ENCODE data around the gene MRPL38. TPM values are rescaled to one million over a fixed set of nuclear protein-coding genes. Genes with fewer than 3 reads are reported as not detected.

Gene MRPL38
- total RNA-seq, 2 donors from 2014 or later, result 88.6 to 190 TPM

- H3K27ac ChIP-seq, result no peak overlapping the region
- H3K27me3 ChIP-seq, result no peaks in the 10 kb centered on the region
- H3K4me1 ChIP-seq, result no peaks in the 10 kb centered on the region
- H3K36me3 ChIP-seq, result no peaks in the 10 kb centered on the region
- no peak overlapping the region for H3K4me3 ChIP-seq
- H3K9me3 ChIP-seq, result no peaks in the 10 kb centered on the region
- intact Hi-C loops (cut with DNase I), result no loop called here
- no peak for DNase-seq
- TF ChIP-seq, protein P1, sequence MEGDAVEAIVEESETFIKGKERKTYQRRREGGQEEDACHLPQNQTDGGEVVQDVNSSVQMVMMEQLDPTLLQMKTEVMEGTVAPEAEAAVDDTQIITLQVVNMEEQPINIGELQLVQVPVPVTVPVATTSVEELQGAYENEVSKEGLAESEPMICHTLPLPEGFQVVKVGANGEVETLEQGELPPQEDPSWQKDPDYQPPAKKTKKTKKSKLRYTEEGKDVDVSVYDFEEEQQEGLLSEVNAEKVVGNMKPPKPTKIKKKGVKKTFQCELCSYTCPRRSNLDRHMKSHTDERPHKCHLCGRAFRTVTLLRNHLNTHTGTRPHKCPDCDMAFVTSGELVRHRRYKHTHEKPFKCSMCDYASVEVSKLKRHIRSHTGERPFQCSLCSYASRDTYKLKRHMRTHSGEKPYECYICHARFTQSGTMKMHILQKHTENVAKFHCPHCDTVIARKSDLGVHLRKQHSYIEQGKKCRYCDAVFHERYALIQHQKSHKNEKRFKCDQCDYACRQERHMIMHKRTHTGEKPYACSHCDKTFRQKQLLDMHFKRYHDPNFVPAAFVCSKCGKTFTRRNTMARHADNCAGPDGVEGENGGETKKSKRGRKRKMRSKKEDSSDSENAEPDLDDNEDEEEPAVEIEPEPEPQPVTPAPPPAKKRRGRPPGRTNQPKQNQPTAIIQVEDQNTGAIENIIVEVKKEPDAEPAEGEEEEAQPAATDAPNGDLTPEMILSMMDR (IDR thresholded peaks at IDR 0.05), result no peak
- H3K9ac ChIP-seq (ENCODE audit: low read depth in 2 of 2, low read length in 2 of 2), result no peak overlapping the region
These were observed 9.0 kb upstream of the MRPL38 start for GRCh38 chr17:75913537-75914210.

DNA sequence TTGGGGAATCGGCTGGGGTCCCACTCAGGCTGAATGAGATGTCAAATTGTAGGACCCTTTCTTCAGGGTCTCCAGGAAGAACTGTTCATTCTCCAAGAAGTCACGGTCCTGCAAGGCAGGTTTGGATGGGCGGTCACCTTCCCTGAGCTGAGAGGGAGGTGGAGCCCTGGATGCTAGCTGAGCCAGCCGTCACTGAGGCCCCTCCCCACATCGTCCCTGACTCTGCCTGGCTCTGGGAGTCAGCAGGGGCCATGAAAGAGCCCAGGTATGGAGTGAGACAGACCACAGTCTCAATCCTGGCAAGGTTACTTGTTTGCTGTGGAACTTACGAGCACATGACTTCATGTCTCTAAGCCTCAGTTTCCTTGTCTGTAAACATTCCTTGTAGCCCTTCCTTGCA is 6.0 kb upstream of the MRPL38 start:
- H3K36me3 ChIP-seq, result no peaks in the 10 kb centered on the region
- no peaks in the 10 kb centered on the region for H3K4me1 ChIP-seq
- no peaks in the 10 kb centered on the region for H3K9me3 ChIP-seq
- intact Hi-C loops (cut with DNase I), result no loop called here
- no peak for DNase-seq
- no peak overlapping the region for H3K4me3 ChIP-seq
- TF ChIP-seq, protein P1 (IDR thresholded peaks at IDR 0.05), result no peak
- no peak overlapping the region for H3K9ac ChIP-seq (ENCODE audit: low read depth in 2 of 2, low read length in 2 of 2)
- H3K27me3 ChIP-seq, result no peaks in the 10 kb centered on the region
- no peak overlapping the region for H3K27ac ChIP-seq

DNA sequence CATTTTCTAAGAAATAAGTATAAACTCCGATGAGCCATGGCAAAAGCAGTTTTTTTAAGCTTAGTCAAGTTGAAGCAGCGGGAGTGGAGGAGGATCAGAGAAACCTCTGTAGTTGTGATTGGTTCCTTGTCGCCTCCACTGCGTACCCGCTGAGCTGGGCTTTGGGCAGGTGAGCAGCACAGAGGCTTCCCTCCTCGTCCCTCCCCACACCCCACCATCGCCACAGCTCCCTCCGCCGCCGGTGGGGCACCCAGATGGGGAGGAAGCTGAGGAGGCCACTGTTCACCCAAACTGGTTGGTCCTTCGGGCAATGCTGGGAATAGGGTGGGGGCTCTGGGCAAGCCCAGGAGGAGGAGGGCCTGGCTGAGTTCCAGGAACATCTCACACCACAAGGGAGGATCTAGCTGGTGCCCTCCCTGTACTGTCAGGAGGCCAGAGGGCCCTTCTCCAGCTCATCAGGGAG is 5.2 kb upstream of the MRPL38 start:
- Histone ChIP-seq H3K9me3 (no peaks in the 10 kb centered on the region), H3K4me1 (no peaks in the 10 kb centered on the region), H3K9ac (ENCODE audit: low read depth in 2 of 2, low read length in 2 of 2) (no peak overlapping the region), H3K36me3 (no peaks in the 10 kb centered on the region), H3K27me3 (no peaks in the 10 kb centered on the region), H3K27ac (no peak overlapping the region), H3K4me3 (no peak overlapping the region)
- TF ChIP-seq, protein P1 (IDR thresholded peaks at IDR 0.05), result no peak
- intact Hi-C loops (cut with DNase I), result no loop called here
- DNase-seq, result no peak

DNA sequence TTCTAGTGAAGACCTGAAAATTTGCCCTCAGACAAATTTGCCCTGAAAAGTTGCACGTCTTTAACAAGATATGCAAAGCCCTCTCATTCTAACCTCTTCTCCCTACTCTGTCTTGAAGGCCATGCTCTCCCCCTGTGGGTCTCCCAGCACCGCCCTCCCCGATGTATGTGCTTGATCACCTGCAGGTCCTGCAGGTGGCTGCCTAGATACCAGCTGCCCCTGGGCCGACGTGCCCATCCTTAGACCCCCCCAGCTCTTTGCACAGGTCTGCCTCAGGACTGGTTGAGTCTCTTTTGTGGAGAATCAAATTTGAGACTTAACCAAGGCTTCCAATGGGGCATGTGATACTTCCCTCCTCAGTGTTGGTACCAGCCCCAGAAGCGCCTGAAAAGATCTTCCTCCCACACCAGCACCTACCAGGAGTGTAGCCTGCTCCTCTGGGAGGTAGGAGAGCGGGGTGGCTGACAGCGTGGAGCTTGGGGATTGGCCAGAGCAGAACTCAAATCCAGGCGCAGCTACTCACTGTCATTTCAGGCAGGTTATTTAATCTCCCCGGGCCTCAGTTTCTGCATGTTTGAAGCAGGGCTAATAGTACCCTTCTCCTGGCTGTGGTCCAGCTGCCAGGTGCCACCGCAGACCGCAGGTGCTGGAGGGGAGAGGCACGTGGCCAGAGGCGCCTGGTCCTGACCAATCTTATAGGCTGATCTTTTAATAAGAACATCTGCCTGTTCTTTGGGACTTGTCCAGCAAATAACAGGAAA is 4.5 kb upstream of the MRPL38 start:
- no peaks in the 10 kb centered on the region for H3K4me1 ChIP-seq
- DNase-seq, result no peak

GRCh38 chr17:75908201-75908600 is 3.5 kb upstream of the MRPL38 start:
- intact Hi-C loops (cut with DNase I), result no loop called here

More for the DNA sequence above, 4.5 kb upstream of the MRPL38 start:
- H3K4me3 ChIP-seq, result no peak overlapping the region
- TF ChIP-seq, protein P1 (IDR thresholded peaks at IDR 0.05), result no peak
- no peak overlapping the region for H3K27ac ChIP-seq
- no peak overlapping the region for H3K9ac ChIP-seq (ENCODE audit: low read depth in 2 of 2, low read length in 2 of 2)
- no peaks in the 10 kb centered on the region for H3K27me3 ChIP-seq
- H3K36me3 ChIP-seq, result no peaks in the 10 kb centered on the region
- H3K9me3 ChIP-seq, result no peaks in the 10 kb centered on the region
- intact Hi-C loops (cut with DNase I), result no loop called here

More at GRCh38 chr17:75908201-75908600, 3.5 kb upstream of the MRPL38 start:
- no peaks in the 10 kb centered on the region for H3K27me3 ChIP-seq
- no peaks in the 10 kb centered on the region for H3K9me3 ChIP-seq
- DNase-seq, result no peak
- H3K9ac ChIP-seq (ENCODE audit: low read depth in 2 of 2, low read length in 2 of 2), result no peak overlapping the region
- H3K4me3 ChIP-seq, result no peak overlapping the region
- no peak overlapping the region for H3K27ac ChIP-seq
- no peaks in the 10 kb centered on the region for H3K36me3 ChIP-seq
- peaks cover 5% of the 10 kb centered on the region for H3K4me1 ChIP-seq
- TF ChIP-seq, protein P1 (IDR thresholded peaks at IDR 0.05), result no peak
